Measurements from ENCODE around the gene CHST14. TPM values are rescaled to one million over a fixed set of nuclear protein-coding genes. Genes with fewer than 3 reads are reported as not detected.
A peak's percentile ranks its signal among the peaks of the same experiment; 100 is the strongest.

Gene CHST14
- total and polyA plus RNA-seq, 7 donors, result 2.5 to 5.3 (median 4.1) TPM

- Histone ChIP-seq H3K36me3 (ENCODE audit: insufficient read depth in 1 of 2, low read depth in 1 of 2) (no peaks in the 10 kb centered on the region), H3K4me1 (peaks cover 19% of the 10 kb centered on the region), H3K9me3 (no peaks in the 10 kb centered on the region), H3K27me3 (ENCODE audit: insufficient read depth in 3 of 3, low read length in 2 of 3) (peaks cover 0 to 32% (median 9%) of the 10 kb centered on the region in 3 donors), H3K4me3 (no peak overlapping the region), H3K27ac (no peak overlapping the region)
- ATAC-seq (no peak), DNase-seq (peak in 1 of 2 donors; percentile 26)
- no peak for TF ChIP-seq CTCF (IDR thresholded peaks at IDR 0.05)
- WGBS, 3 donors, result 43 to 53% (median 49%) methylated on average over 17 to 21 of the region's 21 CpGs
- intact Hi-C loops (cut with DNase I), result loop anchor here in 1 of 2 donors (10.0 kb wide), 1 partner anchor 393 kb away; no protein-coding TSS in a partner anchor
These were observed 32.8 kb upstream of the CHST14 start for GRCh38 chr15:40437752-40438687.

- H3K4me1 ChIP-seq, result peaks cover 19% of the 10 kb centered on the region
- peak in 1 of 2 donors; percentile 46 for DNase-seq
- no peak for TF ChIP-seq CTCF (IDR thresholded peaks at IDR 0.05)
- intact Hi-C loops (cut with DNase I), result loop anchor here in 1 of 2 donors (10.0 kb wide), 1 partner anchor 394 kb away; no protein-coding TSS in a partner anchor
- H3K36me3 ChIP-seq (ENCODE audit: insufficient read depth in 1 of 2, low read depth in 1 of 2), result no peaks in the 10 kb centered on the region
- no peak for ATAC-seq
- H3K27me3 ChIP-seq (ENCODE audit: insufficient read depth in 3 of 3, low read length in 2 of 3), result peaks cover 0 to 32% (median 9%) of the 10 kb centered on the region in 3 donors
- H3K4me3 ChIP-seq, result no peak overlapping the region
- WGBS, 3 donors, result 65 to 70% (median 69%) methylated on average over 12 of the region's 12 CpGs
- no peaks in the 10 kb centered on the region for H3K9me3 ChIP-seq
- H3K27ac ChIP-seq, result no peak overlapping the region
These were observed 32.1 kb upstream of the CHST14 start for GRCh38 chr15:40438712-40439111.

- intact Hi-C loops (cut with DNase I), result loop anchor here in 1 of 2 donors (10.0 kb wide), 1 partner anchor 395 kb away; no protein-coding TSS in a partner anchor
- Histone ChIP-seq H3K9me3 (no peaks in the 10 kb centered on the region), H3K36me3 (ENCODE audit: insufficient read depth in 1 of 2, low read depth in 1 of 2) (no peaks in the 10 kb centered on the region), H3K4me3 (peak overlapping the region; percentile 89), H3K27ac (no peak overlapping the region), H3K27me3 (ENCODE audit: insufficient read depth in 3 of 3, low read length in 2 of 3) (peaks cover 0 to 32% (median 9%) of the 10 kb centered on the region in 3 donors), H3K4me1 (peaks cover 19% of the 10 kb centered on the region)
- 20 to 29% (median 25%) methylated on average over 15 of the region's 15 CpGs for WGBS, 3 donors
- no peak for TF ChIP-seq CTCF (IDR thresholded peaks at IDR 0.05)
- ATAC-seq, result no peak
- DNase-seq, result peak in 1 of 2 donors; percentile 62
These were observed 31.3 kb upstream of the CHST14 start for GRCh38 chr15:40439461-40439959.

GRCh38 chr15:40439960-40440742 lies 30.6 kb upstream of the CHST14 start:
- peak; percentile 21 to 59 (median 26) for ATAC-seq
- Histone ChIP-seq H3K27me3 (ENCODE audit: insufficient read depth in 3 of 3, low read length in 2 of 3) (peaks cover 0 to 32% (median 9%) of the 10 kb centered on the region in 3 donors), H3K36me3 (ENCODE audit: insufficient read depth in 1 of 2, low read depth in 1 of 2) (no peaks in the 10 kb centered on the region), H3K4me3 (peak overlapping the region; percentile 89), H3K9me3 (no peaks in the 10 kb centered on the region), H3K27ac (no peak overlapping the region), H3K4me1 (peaks cover 19% of the 10 kb centered on the region)
- DNase-seq, result peak in 1 of 2 donors; percentile 42
- TF ChIP-seq CTCF (IDR thresholded peaks at IDR 0.05), result no peak
- 1 to 2% (median 1%) methylated on average over 27 to 35 of the region's 35 CpGs for WGBS, 3 donors
- intact Hi-C loops (cut with DNase I), result loop anchor here (5.0 to 10.0 kb wide), 2 partner anchors 67 to 395 kb away; no protein-coding TSS in a partner anchor

All from psoas muscle (tissue), 8 donors.